Upper lobe of left lung (tissue), 4 donors: ENCODE results near the gene CDPF1.

Source experiments
- CTCF ChIP-seq, 6 experiments: fragments of 450-650 bp in 4 of 6; fragments of 200-600 bp in 2 of 6; sonication (generic) in 2 of 6; IDR thresholded peaks; one replicate each; pipeline ENCODE4 v1.5.1; 2016 to 2019; ENCODE audit warnings: antibody characterized with exemption in 6 of 6
- POLR2A ChIP-seq, 4 donors: fragments of 450-650 bp; IDR thresholded peaks; one replicate each; pipeline ENCODE4 v1.5.1; 2016 to 2017; ENCODE audit warnings: antibody characterized with exemption in 4 of 4, mild to moderate bottlenecking in 2 of 4

- TF ChIP-seq CTCF (IDR thresholded peaks at IDR 0.05) (no peak), POLR2A (IDR thresholded peaks at IDR 0.05) (no peak)
Observed at GRCh38 chr22:46240506-46240905, 9.6 kb downstream of the CDPF1 start.
